GM13977 (cell line): ENCODE data around the gene MMP15.
"Not testable (repeated sequence)": the region's sequence is repeated elsewhere in the genome, so short reads cannot be mapped to it uniquely, and the experiment has no call there.

Source experiments
- DNase-seq: peaks from one replicate; pipeline ENCODE4 v3.0.0; 2012; ENCODE audit warnings: low spot score
- in situ Hi-C: fragments of 300-500 bp; cut with MboI; formaldehyde crosslinking; loops from one replicate; pipeline ENCODE4 v1.12.0; 2022; ENCODE audit warnings: low sequenced_read_pairs, low pct_unique_long_range_greater_than_20kb, mixed read lengths, inconsistent platforms; ENCODE audit not compliant: unreplicated experiment
- TF ChIP-seq, protein P1 (sequence below): IDR thresholded peaks from 2 replicates; pipeline ENCODE4 v1.5.1; 2012; ENCODE audit warnings: mild to moderate bottlenecking, control low read depth; ENCODE audit not compliant: insufficient read depth; ENCODE audit errors: extremely low read depth, missing control alignments

The MMP15 gene

DNA sequence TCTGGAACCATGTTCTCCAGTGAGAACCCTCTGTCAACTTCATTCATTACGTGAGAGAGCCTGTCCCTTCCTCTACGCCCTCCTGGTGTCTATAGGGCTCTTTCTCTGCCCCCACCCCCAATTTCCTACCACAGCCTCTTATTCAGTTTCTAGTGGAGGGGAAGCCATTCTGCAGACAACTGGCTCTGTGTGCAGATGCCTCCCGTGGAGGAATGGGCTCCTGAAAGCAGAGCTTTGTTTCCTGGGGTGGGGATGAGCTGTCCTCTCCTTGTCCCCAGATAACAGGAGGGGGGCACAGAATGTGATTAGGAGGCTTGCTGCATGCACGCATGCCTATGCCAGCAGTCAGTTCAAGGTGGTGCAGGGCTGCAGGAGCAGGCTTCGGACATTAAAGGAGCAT is 31.6 kb downstream of the MMP15 start:
- in situ Hi-C loops, result no loop called here
- TF ChIP-seq, protein P1, sequence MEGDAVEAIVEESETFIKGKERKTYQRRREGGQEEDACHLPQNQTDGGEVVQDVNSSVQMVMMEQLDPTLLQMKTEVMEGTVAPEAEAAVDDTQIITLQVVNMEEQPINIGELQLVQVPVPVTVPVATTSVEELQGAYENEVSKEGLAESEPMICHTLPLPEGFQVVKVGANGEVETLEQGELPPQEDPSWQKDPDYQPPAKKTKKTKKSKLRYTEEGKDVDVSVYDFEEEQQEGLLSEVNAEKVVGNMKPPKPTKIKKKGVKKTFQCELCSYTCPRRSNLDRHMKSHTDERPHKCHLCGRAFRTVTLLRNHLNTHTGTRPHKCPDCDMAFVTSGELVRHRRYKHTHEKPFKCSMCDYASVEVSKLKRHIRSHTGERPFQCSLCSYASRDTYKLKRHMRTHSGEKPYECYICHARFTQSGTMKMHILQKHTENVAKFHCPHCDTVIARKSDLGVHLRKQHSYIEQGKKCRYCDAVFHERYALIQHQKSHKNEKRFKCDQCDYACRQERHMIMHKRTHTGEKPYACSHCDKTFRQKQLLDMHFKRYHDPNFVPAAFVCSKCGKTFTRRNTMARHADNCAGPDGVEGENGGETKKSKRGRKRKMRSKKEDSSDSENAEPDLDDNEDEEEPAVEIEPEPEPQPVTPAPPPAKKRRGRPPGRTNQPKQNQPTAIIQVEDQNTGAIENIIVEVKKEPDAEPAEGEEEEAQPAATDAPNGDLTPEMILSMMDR, result no peak
- DNase-seq, result no peak

DNA sequence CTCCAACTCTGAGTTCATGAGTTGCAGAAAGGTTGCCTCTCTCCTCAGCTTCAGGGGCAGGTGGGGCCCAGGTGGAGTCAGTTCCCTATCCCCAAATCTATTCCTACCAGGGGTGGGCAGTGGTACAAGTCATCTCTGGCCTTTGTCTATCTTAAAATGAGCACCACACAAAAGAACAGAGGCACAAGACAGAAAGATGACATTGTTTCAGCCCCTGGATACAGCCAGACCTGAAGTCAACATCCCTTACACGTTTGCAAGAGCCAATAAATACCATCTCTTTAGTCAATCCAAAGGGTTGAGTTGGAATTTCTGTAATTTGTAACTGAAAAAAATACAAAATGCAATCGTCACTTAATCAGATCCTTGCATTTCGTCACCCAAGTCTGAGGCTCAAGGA is 32.2 kb downstream of the MMP15 start:
- DNase-seq, result no peak
- in situ Hi-C loops, result no loop called here
- TF ChIP-seq, protein P1, result no peak

DNA sequence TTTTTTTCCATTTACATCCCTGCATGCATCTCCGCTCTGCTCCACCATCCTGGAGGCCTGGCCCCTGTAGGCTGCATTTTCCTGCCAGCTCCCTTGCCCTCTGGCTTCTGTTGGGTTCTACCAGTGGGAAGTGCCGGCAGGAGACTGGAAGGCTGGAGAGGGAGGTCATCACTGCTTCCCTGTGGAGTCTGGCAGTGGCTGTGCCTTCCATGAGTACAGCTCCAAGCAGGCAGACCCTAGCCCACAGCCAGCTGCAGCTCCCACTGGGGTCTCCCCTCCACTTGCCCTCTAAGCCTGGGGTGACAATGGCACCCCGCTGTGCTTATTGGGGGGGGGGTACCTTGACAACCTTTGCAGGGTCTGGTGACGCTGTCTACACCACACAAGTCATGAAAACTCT is 37.3 kb downstream of the MMP15 start:
- in situ Hi-C loops, result no loop called here
- DNase-seq, result no peak
- TF ChIP-seq, protein P1, result no peak

DNA sequence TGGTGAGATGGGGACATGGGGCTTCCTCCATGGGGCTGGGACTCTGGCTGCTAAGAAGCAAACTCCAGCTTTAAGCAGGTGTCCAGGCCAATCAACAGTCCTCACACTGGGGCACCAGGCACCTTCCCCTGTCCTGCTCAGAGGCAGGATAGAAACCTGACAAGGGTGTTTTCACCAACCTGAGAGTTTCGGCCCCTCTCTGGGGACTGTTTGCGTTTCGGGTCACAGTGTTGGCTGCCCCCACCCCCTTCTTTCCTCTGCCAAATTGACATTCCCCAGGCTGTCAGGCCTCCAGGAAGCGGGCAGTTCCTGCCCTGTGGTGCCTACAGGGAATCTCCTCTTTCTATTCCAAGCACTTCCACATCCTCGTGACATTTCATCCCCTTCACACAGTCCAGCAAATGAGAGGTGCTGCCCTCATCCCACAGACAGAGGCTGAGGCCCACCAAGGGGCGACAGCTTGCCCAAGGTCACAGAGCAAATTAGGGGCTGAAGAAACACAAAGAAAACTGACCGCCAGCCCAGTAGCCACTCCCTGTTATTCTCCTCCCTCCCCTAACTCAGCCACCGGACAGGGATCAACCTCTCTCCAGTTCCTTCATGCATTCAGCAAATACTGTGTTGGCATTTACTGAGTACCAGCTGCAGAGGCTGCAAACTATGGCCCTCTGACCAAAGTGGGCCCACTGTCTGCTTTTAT is 38.0 kb downstream of the MMP15 start:
- in situ Hi-C loops, result no loop called here
- TF ChIP-seq, protein P1, result no peak

DNA sequence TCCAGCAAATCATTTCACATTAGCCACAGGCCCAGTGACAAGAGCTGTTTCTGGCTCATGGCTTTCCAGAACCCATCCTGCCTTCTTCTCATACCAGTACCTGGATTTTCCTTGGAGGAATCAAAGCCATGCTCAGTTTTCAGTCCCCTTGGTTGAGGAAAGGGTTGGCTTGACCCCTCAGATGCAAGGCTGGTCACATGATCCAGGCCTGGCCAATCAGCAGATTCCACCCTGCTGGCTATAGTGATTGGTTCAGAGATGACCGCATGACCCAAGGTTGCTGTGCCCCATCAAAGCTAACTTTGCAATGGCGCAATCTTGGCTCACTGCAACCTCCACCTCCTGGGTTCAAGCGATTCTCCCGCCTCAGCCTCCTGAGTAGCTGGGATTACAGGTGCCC is 45.0 kb downstream of the MMP15 start:
- no peak for DNase-seq
- in situ Hi-C loops, result no loop called here
- TF ChIP-seq, protein P1, result no peak

More for the DNA sequence above, 38.0 kb downstream of the MMP15 start:
- DNase-seq, result no peak

DNA sequence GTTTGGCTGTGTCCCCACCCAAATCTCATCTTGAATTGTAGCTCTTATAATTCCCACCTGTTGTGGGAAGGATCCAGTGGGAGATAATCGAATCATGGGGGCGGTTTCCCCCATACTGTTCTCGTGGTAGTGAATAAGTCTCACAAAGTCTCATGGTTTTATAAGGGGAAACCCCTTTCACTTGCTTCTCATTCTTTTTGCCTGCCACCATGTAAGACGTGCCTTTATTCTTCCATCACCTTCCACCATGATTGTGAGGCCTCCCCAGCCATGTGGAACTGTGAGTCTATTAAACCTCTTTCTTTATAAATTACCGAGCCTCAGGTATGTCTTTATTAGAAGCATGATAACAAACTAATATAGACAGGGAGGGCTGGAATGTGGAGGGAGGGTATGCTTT is 46.6 kb downstream of the MMP15 start:
- DNase-seq, in situ Hi-C loops: not testable (repeated sequence)

DNA sequence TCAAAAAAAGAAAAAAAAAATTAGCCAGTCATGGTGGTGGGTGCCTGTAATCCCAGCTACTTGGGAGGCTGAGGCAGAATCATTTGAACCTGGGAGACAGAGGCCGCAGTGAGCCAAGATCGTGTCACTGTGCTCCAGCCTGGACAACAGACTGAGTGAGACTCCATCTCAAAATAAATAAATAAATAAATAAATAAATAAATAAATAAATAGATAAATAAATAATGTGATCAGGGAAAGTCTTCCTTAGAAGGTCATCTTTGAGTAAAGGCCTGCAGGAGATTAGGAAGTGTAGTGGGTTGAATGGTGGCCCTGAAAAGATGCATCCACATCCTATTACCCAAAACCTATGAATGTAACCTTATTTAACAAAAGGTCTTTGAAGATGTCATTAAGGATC is 47.5 kb downstream of the MMP15 start:
- in situ Hi-C loops, DNase-seq: not testable (repeated sequence)

DNA sequence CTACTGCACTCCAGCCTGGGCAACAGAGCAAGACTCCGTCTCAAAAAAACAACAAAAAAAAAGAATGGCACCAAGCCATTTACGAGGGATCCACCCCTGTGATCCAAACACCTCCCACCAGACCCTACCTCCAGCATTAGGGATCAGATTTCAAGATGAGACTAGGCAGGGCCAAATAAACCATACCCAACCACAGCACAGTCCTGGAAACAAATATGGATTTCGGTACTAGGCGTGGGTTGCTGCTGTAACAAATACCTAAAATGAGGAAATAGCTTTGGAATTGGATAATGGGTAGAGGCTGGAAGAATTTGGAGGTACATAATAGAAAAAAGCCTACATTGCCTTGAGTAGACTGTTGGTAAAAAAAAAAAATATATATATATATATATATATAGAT is 49.1 kb downstream of the MMP15 start:
- TF ChIP-seq, protein P1, result no peak
- in situ Hi-C loops, result no loop called here
- no peak for DNase-seq
